Neutrophil (primary cell): ENCODE data around the gene ROPN1.
"Not testable (repeated sequence)": the region's sequence is repeated elsewhere in the genome, so short reads cannot be mapped to it uniquely, and the experiment has no call there.

ENCODE experiments used
- H3K27ac ChIP-seq: fragments of 200-600 bp; sonication (generic); 2 replicates; pipeline ENCODE4 v1.5.1; 2016; ENCODE audit warnings: mild to moderate bottlenecking, moderate library complexity
- H3K27me3 ChIP-seq: fragments of 200-600 bp; sonication (generic); 2 replicates; pipeline ENCODE4 v1.6.0; 2016; ENCODE audit warnings: mild to moderate bottlenecking
- H3K36me3 ChIP-seq: fragments of 200-600 bp; sonication (generic); 2 replicates; pipeline ENCODE4 v1.5.1; 2017
- H3K4me1 ChIP-seq, 2 experiments: fragments of 200-600 bp in 1 of 2; sonication (generic) in 1 of 2; 1 replicate in 1 of 2; 2 replicates in 1 of 2; pipeline versions ENCODE4 v1.5.1 to v1.6.1; 2013 to 2016; ENCODE audit warnings: low read depth in 1 of 2, low read length in 1 of 2, mild to moderate bottlenecking in 1 of 2, moderate library complexity in 1 of 2; ENCODE audit not compliant: control insufficient read depth in 1 of 2, insufficient read depth in 1 of 2
- H3K4me3 ChIP-seq, 2 experiments: fragments of 200-600 bp in 1 of 2; sonication (generic) in 1 of 2; 1 replicate in 1 of 2; 2 replicates in 1 of 2; pipeline ENCODE4 v1.5.1; 2013 to 2016; ENCODE audit warnings: low read depth in 1 of 2, low read length in 1 of 2, mild to moderate bottlenecking in 1 of 2, moderate library complexity in 1 of 2
- H3K9me3 ChIP-seq: fragments of 200-600 bp; sonication (generic); 2 replicates; pipeline ENCODE4 v1.5.1; 2016
- CTCF ChIP-seq: fragments of 200-600 bp; sonication (generic); IDR thresholded peaks from 2 replicates; pipeline ENCODE4 v1.5.1; 2016; ENCODE audit warnings: antibody characterized with exemption

The ROPN1 gene

GRCh38 chr3:123997543-123997942 is 5.6 kb upstream of the ROPN1 start:
- no peak overlapping the region for H3K27ac ChIP-seq
- peaks cover 51% of the 10 kb centered on the region for H3K27me3 ChIP-seq
- TF ChIP-seq CTCF: no peak
- no peaks in the 10 kb centered on the region for H3K36me3 ChIP-seq
- H3K9me3 ChIP-seq: no peaks in the 10 kb centered on the region
- no peak overlapping the region for H3K4me3 ChIP-seq
- H3K4me1 ChIP-seq: no peaks in the 10 kb centered on the region

GRCh38 chr3:123993818-123994217 is 1.9 kb upstream of the ROPN1 start:
- H3K9me3 ChIP-seq: no peaks in the 10 kb centered on the region
- H3K4me1 ChIP-seq: no peaks in the 10 kb centered on the region
- no peaks in the 10 kb centered on the region for H3K36me3 ChIP-seq
- no peak for TF ChIP-seq CTCF
- peaks cover 59% of the 10 kb centered on the region for H3K27me3 ChIP-seq
- no peak overlapping the region for H3K27ac ChIP-seq
- H3K4me3 ChIP-seq: no peak overlapping the region

- H3K27ac ChIP-seq: no peak overlapping the region
- H3K4me3 ChIP-seq: no peak overlapping the region
- H3K36me3 ChIP-seq: no peaks in the 10 kb centered on the region
- H3K9me3 ChIP-seq: no peaks in the 10 kb centered on the region
- peaks cover 88% of the 10 kb centered on the region for H3K27me3 ChIP-seq
- H3K4me1 ChIP-seq: no peaks in the 10 kb centered on the region
- no peak for TF ChIP-seq CTCF
Observed at GRCh38 chr3:123986427-123986826, 5.5 kb downstream of the ROPN1 start.

- Histone ChIP-seq H3K4me3 (no peak overlapping the region), H3K9me3 (no peaks in the 10 kb centered on the region), H3K36me3 (no peaks in the 10 kb centered on the region), H3K4me1 (no peaks in the 10 kb centered on the region), H3K27ac (no peak overlapping the region), H3K27me3 (peaks cover 93% of the 10 kb centered on the region)
- no peak for TF ChIP-seq CTCF
Observed at GRCh38 chr3:123984957-123985356, 7.0 kb downstream of the ROPN1 start.

GRCh38 chr3:123984350-123984749 is 7.6 kb downstream of the ROPN1 start:
- Histone ChIP-seq H3K4me1 (no peaks in the 10 kb centered on the region), H3K9me3 (no peaks in the 10 kb centered on the region), H3K36me3 (no peaks in the 10 kb centered on the region), H3K27me3 (peaks cover 89% of the 10 kb centered on the region), H3K27ac (no peak overlapping the region), H3K4me3 (no peak overlapping the region)
- TF ChIP-seq CTCF: no peak

- peaks cover 59% of the 10 kb centered on the region for H3K27me3 ChIP-seq
- H3K9me3 ChIP-seq, H3K4me1 ChIP-seq, H3K36me3 ChIP-seq, H3K4me3 ChIP-seq, H3K27ac ChIP-seq: not testable (repeated sequence)
Observed at GRCh38 chr3:123981317-123981716, 10.6 kb downstream of the ROPN1 start.
